Measurements from ENCODE around the gene TMEM271.
"Not testable (repeated sequence)": the region's sequence is repeated elsewhere in the genome, so short reads cannot be mapped to it uniquely, and the experiment has no call there.

Gene TMEM271

DNA sequence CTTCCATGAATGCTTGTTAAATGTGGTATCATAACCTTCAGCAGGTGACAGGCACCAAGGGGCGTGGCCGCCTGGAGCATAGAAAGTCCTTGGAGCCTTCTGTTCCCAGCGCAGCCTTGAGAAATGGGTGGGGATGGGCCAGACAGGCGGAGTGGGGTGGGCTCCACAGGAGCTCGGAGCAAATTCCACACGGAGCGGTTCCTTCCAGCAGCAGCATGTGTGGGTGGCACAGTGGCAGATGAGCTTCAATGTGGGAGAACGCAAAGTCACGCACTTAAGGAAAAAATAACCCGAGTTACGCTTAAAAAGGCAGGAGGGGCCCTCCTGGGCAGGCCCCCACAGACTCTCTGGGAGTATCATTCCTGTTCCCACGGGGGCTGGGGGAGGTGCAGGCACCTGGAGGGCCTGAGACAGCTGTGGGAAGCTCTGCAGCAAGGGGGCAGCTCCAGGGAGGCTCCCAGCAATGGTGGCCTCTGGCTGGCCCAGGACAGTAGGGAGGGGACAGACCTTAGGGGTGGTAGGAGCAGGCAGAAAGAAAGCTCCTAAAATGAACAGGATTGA lies 15.3 kb downstream of the TMEM271 start:
- DNase-seq, result no peak

DNA sequence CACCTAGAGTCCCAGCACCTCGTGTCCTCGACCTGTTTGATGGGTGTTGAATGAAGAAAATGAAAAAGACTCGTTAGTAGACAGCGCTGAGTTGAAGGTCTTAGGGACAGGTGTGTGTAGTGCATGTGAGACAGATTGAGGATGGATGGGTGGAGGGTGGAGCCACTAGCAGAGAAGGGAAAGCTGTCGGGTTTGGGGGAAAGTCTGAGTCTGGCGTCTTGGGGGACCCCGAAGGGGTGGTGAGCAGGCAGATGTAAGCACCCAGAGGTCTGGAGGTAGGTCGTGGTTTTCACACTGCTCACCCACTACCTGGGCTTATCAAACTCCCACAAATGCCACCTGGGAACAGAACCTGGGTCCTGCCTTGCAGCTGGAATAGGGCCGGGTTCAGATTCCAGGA lies 16.0 kb downstream of the TMEM271 start:
- DNase-seq, result no peak

DNA sequence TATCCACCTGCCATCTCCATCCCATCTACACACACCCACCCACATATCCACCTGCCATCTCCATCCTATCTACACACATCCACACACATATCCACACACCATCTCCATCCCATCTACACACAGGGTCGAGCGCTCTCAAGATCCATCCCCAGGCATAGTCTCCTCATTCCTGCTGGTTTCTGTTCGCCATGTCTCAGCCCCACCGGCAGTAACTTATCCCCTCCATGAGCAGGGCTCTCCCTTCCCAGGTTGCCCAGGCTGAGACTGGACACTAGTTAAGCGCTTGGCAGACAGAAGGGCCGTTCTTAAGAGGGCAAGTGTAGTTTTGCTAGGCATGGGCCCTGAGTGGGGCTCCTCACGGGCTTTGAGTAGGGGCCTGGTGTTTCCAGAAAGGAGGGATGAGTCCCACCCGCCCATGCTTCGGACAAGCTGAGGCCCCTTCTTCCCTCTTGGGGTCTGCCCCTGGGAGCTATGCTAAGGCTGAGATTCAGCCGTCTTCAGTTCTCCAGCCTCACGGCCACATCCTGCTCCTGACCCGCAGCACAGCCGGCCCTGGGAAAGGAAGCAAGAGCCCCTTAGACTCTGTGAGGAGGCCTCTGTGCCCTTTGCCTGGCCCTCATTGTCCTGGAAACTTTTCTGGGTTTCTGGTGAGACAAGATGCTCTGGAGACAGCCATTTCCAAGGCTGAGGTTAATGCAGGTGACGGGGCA lies 20.4 kb downstream of the TMEM271 start:
- no peak for DNase-seq

DNA sequence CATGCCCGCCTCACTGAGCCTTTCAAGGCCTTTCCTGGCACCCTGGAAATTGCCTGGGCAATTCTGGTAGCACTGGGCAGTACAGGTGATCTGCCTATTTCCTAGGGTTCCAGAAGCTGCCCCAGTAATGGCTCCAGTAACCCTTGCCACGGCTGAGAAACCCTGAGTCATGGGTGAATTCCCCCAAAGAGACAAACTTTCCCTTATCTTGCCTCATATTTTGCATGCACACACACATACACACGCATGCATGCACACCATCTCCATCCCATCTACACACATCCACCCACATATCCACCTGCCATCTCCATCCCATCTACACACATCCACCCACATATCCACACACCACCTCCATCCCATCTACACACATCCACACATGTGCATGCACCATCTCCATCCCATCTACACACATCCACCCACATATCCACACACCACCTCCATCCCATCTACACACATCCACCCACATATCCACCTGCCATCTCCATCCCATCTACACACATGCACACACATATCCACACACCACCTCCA lies 21.2 kb downstream of the TMEM271 start:
- not testable (repeated sequence) for DNase-seq

DNA sequence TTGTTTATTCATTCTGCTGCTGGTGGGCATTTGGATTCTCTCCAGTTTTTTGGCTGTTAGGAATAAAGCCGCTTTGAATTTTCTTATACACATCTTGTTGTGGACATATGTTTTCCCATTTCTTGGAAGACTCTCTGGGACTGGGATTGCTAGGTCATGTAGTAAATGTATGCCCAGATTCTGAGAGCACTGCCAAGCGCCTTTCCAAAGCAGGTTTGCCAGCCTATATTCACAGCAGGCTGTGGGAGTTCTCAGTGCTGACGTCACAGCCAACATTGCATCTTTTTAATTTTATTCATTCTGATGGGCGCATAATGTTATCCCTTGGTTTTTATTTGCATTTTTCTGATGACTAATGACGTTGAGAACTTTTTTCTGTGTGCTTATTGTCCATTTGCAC lies 24.1 kb downstream of the TMEM271 start:
- no peak for DNase-seq

DNA sequence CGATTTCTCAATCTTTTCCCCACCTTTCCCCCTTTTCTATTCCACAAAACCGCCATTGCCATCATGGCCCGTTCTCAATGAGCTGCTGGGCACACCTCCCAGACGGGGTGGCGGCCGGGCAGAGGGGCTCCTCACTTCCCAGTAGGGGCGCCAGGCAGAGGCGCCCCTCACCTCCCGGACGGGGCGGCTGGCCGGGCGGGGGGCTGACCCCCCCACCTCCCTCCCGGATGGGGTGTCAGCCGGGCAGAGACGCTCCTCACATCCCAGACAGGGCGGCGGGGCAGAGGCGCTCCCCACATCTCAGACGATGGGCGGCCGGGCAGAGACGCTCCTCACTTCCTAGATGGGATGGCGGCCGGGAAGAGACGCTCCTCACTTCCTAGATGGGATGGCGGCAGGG lies 25.8 kb downstream of the TMEM271 start:
- not testable (repeated sequence) for DNase-seq

DNA sequence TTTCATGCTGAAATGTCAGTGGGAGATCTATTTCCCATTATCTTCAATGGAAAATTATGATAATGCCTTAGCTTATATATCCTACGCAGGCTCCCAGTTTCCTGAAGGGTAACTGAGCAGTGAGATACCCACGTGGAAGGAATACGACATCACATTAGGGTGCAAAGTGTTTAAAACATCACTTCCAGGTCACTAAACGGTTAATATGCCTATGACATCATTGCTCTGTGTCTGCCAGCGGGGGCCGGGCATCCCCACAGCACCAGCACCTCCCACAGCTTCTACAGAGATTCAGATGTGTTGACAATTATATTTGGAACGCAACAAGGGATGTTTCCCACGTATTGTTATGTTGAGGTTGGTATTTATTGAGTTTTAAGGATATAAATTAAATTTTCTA lies 27.1 kb downstream of the TMEM271 start:
- no peak for DNase-seq

DNA sequence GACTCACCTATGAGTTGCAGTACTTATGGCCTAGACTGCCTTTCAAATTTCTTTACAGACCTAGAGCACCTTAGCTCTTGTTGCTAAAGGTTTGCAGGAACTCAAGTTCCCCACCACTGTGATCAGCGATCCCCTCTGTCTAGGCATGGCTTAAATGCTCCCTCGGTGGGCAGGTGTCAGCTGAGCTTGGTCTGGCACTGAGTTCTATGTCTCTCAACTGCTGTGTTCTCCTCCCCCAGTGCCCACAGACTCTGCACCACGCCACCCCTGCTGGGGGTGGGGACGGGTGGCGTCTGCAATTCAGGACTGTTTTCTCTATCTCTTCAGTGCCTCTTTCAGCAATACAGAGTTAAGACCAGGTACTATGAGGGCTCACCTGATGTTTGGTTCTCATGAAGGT lies 30.5 kb downstream of the TMEM271 start:
- no peak for DNase-seq

DNA sequence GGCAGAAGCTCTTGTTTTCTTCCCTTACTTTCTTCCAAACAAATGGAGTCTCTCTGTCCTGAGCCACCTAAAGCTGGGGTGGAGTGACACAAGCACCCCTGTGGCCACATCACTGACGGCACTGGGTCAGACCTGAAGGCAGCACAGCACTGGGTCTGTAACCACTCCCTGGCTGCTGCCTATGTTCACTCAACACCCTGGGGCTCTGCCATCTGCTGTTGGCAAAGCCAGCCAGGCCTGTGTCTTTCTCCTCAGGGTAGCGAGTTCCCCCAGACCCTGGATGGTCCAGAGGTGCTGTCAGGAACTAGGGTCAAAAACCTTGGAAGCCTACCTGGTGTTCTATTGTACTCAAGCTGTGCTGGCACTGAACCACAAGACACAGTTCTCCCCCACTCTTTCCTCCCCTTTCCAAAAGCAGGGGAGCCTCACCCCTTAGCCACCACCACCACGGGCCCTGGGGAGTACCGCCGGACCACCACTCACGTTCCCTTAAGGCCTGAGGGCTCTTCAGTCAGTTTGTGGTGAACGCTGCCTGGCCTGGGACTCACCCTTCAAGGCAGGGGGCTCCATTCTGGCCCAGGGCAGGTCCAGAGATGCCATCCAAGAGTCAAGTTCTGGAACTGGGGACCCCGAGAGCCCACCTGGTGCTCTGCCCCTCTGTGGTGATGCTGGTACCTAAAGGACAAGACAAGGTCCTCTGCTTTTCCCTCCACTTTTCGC lies 31.5 kb downstream of the TMEM271 start:
- no peak for DNase-seq

DNA sequence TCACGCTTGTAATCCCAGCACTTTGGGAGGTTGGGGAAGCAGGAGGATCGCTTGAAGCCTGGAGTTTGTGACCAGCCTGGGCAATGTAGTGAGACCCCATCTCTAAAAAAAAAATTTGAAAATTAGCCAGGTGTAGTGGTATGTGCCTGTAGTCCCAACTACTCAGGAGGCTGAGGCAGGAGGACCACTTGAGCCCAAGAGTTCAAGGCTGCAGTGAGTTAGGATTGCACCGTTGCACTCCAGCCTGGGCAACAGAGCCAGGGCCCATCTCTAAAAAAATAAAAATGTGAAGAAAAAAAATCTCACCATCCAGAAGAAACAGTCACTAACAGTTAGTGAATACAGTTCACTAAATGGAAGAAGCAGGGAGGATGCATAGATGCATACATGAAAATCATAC lies 34.8 kb downstream of the TMEM271 start:
- DNase-seq, result no peak

DNA sequence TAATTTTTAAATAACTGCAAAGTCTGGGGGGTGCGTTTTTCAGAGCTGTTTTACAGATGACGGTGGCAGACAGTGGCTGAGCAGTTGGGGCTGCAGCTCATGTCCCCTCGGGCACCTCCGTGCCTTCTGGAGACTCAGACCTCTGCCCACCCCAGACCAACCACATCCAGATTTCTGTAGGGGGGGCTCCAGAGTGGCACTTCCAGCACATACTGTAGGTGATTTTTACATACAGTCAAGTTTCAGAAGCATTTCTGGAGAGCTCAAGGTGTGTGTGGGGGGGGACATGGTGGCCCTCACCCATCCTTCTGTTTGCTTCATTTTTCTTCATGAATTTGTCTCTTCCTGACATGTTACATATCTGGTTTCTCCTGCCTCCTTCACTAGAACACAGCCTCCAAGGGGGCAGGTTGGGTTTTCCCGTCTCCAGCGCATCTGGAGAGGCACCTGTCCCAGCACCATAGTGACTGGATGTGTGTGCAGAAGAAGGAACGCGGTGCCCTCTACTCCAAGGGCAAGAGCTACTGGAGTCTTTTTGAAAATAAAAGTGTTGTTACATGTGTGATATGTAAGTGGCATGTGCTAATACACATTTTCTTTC lies 37.5 kb downstream of the TMEM271 start:
- DNase-seq, result no peak

DNA sequence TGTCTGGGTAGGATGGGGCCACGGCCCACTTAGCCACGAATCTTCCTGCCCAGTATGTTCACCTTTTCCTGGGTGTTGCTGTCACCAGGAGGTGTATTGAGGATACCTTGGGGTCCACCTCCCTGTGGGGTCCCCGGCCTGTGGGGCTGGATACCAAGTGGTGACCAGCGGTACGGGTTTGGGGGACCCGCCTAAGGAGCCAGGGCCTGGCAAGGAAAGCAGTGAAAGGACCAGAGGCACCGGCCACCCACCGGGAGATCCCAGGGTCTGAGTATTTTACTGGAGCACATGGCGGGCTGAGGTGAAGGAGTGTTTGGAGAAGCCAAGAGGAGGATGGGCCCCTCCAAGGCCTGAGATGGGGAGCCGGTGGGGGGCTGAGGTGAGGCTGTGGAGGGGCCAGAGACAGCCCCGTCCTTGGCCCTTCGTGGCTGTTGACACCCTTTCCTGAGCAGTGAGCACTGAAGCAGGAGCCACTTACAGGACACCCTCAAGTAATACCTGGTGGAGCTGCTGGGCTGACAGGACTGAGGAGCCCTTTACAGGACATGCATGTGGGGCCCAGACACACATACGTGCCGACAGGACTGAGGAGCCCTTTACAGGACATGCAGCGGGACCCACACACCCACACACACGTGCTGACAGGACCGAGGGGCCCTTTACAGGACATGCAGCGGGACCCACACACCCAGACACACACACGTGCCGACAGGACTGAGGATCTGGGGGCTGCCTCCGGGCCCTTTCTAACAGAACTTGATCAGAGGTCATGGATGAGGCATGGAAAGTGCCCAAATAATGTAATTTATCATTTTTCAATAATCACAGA lies 38.4 kb downstream of the TMEM271 start:
- no peak for DNase-seq

DNA sequence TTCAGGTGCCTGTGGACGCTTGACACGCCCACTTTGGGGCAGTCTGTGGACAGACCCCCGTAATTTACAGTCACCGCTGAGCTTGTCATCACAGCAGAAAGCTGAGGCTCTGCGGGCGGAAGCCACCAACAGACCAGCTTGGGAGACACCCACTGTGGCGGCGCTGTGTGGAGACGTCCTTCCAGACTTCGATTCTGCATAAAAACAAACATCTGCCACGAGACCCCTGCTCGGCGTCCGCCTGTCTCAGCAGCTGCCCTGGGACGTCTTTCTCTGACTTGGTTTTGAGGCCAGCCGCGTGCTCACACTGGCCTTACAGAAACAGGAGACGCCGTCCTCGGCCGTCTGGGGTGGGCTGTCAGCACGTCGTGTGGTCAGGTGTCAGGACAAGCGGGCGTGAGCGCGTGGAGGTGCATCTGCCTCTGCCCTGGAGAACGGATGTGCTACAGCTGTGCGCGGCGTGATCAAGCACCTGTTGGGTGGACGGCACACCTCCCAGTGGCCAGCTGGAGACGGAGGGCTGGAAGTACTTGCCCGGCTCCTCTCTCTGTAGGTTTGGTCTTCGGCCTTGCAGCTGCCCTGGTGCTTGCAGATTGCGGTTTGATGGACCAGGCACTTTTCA lies 39.6 kb downstream of the TMEM271 start:
- no peak for DNase-seq

DNA sequence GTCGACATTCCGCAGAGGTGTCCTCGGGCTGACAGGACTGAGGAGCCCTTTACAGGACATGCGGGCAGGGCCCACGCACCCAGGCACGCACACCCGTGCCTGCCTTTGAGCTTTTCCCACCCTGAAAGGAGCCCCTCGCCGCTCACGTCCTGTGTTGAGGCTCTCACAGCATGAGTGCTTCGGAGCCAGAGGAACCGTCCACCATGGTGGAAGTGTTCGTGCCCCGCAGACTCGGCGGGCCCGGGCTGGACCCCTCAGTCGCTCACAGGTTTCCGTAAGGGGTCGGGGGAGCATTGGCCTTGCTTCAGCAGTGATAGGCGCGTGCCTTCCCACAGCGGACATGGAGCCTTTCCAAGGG lies 40.2 kb downstream of the TMEM271 start:
- no peak for DNase-seq

DNA sequence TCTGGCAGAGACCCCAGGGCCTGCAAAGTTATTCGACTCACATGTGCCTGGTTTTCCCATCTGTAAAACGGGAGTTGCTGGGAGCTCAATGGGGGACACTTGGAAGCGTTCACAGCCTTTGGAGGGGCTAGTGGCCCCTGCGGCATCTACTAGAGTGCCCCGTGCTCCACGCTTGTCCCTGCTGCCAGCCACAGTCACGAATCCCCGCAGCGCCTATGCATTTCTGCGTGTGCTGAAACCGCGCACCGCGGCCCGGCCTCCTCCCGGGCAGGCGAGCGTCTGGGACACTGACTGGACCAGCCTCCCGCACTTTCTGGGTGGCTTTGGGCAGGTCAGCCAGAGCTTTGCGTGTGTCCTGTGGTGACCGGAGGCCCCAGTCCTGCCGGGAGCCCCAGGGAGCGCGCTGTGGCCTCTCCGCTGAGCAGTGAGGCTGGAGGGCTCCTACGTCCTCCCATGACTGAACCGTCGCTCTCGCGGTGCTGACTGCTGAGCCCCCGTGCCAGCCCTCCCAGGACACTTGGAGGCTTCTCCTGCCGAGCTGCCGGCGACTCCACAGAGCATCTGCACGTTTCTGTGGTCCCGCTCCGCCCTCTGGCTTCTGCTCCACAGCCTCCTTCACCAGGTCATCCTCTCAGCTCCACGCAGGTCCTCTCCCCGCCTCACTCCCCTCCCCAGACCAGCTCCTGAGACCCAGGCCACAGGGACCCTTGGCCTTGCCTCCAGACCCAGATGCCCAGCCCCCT lies 40.7 kb downstream of the TMEM271 start:
- DNase-seq, result no peak

DNA sequence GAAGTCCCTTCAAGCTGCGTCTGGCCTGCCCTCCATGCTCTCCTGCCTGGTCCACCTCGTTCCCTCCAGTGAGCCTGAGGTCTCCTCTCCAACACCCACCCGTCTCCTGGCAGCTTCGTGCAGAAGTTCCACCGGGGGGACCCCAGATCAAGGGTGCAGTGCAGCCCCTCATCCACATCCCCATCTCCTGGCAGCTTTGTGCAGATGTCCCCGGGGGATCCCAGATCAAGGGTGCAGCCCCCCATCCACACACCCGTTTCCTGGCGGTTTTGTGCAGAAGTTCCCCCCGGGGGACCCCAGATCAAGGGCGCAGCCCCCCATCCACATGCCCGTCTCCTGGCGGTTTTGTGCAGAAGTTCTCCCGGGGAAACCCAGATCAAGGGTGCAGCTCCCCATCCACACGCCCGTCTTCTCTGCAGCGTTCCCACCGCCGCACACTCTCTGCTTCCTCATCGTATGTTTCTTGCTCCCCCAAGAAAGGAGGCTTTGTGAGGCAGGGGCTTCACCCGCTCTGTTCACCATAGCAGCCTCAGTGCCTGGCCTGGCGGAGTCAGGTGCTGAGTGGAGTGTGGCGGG lies 41.4 kb downstream of the TMEM271 start:
- no peak for DNase-seq

DNA sequence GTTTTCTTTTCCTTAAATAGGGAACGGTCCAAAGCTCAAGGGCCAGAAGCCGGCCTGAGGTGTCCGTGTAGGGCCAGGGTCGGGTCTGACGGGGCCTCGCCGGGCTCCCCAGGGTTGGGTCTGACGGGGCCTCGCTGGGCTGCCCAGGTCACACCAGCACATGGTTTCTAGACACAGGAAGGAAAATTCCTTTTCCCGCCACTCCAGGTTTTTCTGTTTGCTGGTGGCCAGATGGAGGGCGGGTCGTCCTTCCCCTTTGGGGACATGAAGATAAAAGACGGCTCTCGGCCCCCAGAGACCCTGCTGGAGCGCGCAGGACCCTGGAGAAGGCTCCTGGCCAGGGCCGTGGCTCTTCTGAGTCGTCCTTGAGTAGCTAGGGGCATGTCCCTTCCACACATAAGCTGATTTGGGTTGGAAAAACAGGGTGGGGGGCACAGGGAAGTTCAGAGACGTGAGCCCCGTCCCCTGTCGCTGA lies 42.0 kb downstream of the TMEM271 start:
- DNase-seq, result no peak

DNA sequence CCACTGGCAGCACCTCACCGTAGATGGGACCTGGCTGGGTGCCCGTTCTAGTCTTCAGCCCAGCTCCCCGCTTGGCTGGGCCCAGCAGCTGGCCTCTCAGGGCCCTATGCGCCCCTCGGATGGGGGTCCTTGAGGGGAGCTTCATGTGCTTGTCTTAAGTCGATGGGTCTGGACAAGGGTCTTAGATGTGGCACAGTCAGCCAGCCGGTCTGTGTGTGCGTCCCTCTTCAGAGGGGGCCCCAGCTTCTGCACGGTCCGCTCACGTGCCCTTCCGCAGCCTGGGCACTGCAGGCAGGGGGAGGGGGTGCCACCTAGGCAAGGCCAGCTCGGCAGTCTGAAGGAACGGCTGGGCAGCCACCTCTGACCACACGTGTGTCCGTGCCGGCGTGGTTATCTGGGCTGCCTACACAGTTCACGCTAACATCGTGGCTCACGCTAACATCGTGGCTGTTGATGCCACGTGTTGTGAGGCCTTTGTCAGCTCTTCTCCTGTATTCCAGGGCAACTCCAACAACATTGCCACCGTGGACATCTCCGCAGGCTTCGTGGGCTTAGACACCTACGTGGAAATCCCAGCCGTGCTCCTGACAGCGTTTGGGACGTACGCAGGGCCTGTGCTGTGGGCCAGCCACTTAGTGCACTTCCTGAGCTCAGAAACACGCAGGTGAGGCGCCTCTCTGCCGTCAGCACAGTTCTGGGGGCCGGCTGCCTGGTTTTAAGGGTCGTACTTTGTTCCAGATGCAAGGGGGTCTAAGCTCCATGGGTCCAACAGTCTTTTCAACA lies 42.6 kb downstream of the TMEM271 start:
- no peak for DNase-seq

DNA sequence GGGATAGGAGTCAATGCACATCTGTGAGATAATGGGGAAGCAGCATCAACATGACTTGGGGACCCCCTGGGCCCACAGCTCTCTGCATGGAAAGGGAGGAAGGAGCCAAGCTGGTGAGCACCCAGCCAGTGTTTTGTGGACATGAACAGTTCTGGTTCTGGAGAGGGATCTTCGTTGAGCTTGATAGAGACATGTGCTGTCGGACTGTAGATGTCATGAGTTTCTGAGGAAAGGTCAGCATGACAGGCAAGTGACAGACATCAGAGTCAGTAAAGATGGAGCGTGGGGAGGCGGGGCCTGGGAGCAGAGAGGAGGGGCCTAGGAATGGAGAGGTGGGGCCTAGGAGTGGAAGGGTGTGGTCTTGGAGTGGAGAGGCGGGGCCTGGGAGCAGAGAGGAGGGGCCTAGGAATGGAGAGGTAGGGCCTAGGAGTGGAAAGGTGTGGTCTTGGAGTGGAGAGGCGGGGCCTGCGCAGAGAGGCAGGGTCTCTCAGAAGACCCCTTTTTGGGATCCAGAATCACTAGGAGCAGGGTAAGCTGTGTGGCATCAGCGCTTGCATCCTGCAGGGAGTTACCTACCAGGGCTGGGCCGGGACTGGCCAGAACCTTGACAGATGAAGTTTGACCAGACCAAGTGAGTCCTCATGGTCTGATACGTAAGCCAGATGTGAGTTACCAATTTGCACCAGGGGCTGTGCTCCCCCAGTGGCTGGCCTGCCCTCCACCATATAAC lies 43.3 kb downstream of the TMEM271 start:
- DNase-seq, result no peak
